Measurements from ENCODE around the gene SMIM29.

SMIM29 gene

GRCh38 chr6:34243131-34243771 lies 5.6 kb downstream of the SMIM29 start:
- peak overlapping the region; percentile 12 for H3K9ac ChIP-seq (ENCODE audit: low read length)
- no peaks in the 10 kb centered on the region for H3K9me3 ChIP-seq (ENCODE audit: control insufficient read depth, low read length)
- no peaks in the 10 kb centered on the region for H3K36me3 ChIP-seq (ENCODE audit: control insufficient read depth, insufficient read depth, low read length)
- H3K4me3 ChIP-seq (ENCODE audit: low read length), result no peak overlapping the region
- H3K4me1 ChIP-seq (ENCODE audit: control insufficient read depth, insufficient read depth, low read length), result peaks cover 34% of the 10 kb centered on the region
- no peaks in the 10 kb centered on the region for H3K27me3 ChIP-seq (ENCODE audit: control insufficient read depth, insufficient read depth, low read length)

- Histone ChIP-seq H3K9ac (ENCODE audit: low read length) (no peak overlapping the region), H3K27me3 (ENCODE audit: control insufficient read depth, insufficient read depth, low read length) (no peaks in the 10 kb centered on the region), H3K36me3 (ENCODE audit: control insufficient read depth, insufficient read depth, low read length) (no peaks in the 10 kb centered on the region), H3K9me3 (ENCODE audit: control insufficient read depth, low read length) (no peaks in the 10 kb centered on the region), H3K4me3 (ENCODE audit: low read length) (no peak overlapping the region), H3K4me1 (ENCODE audit: control insufficient read depth, insufficient read depth, low read length) (peaks cover 29% of the 10 kb centered on the region)
Observed at GRCh38 chr6:34242252-34243130, 6.3 kb downstream of the SMIM29 start.

DNA sequence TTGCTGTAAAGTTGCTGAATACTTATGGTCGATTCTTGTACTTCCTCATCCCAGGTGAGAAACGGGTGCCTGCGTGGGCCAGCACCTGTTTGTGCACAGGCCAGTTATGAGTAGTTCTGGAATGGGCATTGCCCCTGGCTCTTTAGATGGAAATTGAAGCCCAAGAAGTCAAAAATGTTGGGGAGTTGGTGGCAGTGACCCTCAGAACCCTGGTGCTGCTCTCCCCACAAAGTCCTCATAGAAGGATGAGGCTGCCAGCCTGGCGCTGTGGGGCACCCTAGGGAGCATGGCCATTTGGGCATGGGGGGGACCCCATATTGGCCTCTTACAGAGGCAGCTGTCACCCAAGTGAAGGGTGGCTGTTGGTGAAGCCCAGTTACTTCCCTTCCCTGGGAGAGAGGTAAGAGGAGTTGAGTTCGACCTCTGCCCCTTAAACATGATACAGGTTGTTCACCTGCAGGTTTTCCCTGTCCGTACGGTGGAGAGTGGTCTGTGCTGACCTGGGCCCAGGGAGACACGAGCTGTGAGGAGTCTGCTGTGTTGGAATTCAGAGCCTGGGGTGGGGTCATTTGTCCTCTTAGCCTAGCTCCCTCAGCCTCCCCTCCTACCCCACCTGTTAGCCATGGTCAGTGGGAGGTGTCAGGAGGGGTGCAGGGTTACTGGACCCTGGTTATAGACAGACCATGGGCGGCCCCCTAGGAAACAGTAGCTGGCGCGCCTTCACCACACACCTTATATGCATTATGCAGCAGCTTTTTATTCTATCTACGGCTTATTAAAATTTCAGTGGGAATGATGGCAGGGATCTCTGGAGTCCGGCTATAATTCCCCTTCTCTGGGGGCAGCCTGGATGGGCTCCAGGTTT lies 7.2 kb downstream of the SMIM29 start:
- no peaks in the 10 kb centered on the region for H3K9me3 ChIP-seq (ENCODE audit: control insufficient read depth, low read length)
- no peaks in the 10 kb centered on the region for H3K36me3 ChIP-seq (ENCODE audit: control insufficient read depth, insufficient read depth, low read length)
- no peaks in the 10 kb centered on the region for H3K27me3 ChIP-seq (ENCODE audit: control insufficient read depth, insufficient read depth, low read length)
- peaks cover 29% of the 10 kb centered on the region for H3K4me1 ChIP-seq (ENCODE audit: control insufficient read depth, insufficient read depth, low read length)
- no peak overlapping the region for H3K9ac ChIP-seq (ENCODE audit: low read length)
- no peak overlapping the region for H3K4me3 ChIP-seq (ENCODE audit: low read length)

DNA sequence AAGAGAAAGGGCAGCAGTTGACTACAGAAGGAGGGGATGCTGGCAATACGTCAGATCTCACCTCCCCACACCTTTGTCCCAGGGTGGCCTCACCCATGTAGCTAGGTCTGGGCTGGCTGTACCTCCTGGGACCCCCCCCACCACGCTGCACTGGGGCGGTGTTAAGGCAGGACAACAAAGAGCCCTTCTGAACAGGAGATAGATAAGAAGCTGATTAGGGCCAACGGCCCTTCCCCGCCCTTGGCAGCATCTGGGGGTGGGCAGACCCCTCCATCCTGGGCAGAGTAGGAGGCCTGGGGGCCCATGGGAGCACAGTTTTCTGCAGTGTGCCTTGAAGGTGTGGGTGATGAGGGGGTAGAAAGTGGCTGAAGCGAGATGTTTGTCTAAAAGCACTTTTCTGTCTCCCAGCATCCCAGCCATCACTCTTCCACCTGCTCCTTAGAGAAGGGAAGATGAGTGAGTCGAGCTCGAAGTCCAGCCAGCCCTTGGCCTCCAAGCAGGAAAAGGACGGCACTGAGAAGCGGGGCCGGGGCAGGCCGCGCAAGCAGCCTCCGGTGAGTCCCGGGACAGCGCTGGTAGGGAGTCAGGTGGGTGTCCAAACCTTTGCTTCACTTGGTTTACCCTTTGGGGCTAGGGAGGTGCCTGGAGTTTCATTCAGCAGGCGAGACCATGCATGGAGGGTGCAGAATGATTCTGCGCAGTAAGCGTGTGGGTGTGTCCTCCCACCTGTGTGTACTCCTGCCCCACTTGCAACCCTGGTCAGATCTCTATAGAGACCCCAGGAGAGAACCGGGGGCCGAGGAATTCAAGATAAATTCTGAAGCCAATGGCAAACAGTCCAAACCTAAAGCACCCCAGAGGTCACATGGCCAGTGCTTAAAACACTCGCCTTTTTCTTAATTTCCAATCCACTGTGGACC lies 8.2 kb downstream of the SMIM29 start:
- Histone ChIP-seq H3K36me3 (ENCODE audit: control insufficient read depth, insufficient read depth, low read length) (no peaks in the 10 kb centered on the region), H3K27me3 (ENCODE audit: control insufficient read depth, insufficient read depth, low read length) (no peaks in the 10 kb centered on the region), H3K9me3 (ENCODE audit: control insufficient read depth, low read length) (no peaks in the 10 kb centered on the region), H3K9ac (ENCODE audit: low read length) (peak overlapping the region; percentile 29), H3K4me3 (ENCODE audit: low read length) (no peak overlapping the region), H3K4me1 (ENCODE audit: control insufficient read depth, insufficient read depth, low read length) (peaks cover 38% of the 10 kb centered on the region)

DNA sequence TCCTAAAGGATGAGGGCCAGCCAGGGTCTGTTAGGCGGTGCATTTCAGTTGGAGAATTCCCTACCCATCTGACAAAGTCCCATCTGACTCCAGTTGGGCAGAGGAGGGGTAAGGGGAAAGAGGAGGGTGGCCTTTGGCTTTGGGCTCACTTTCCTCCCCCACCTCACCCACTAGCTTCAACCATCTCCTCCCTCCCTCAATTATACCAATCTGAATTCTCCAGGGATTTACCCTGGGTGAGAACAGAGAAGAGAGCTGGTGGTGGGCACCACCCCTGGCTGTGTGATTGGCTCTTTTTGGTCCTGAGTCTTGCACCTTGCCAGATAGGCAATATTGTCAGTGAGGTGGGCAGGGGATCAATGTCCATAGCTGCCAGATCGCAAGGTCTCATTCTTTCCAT lies 8.9 kb downstream of the SMIM29 start:
- peaks cover 38% of the 10 kb centered on the region for H3K4me1 ChIP-seq (ENCODE audit: control insufficient read depth, insufficient read depth, low read length)
- H3K4me3 ChIP-seq (ENCODE audit: low read length), result no peak overlapping the region
- H3K27me3 ChIP-seq (ENCODE audit: control insufficient read depth, insufficient read depth, low read length), result no peaks in the 10 kb centered on the region
- H3K9me3 ChIP-seq (ENCODE audit: control insufficient read depth, low read length), result no peaks in the 10 kb centered on the region
- H3K36me3 ChIP-seq (ENCODE audit: control insufficient read depth, insufficient read depth, low read length), result no peaks in the 10 kb centered on the region
- peak overlapping the region; percentile 29 for H3K9ac ChIP-seq (ENCODE audit: low read length)

- H3K9ac ChIP-seq (ENCODE audit: low read length), result peak overlapping the region; percentile 29
- H3K4me3 ChIP-seq (ENCODE audit: low read length), result no peak overlapping the region
- peaks cover 35% of the 10 kb centered on the region for H3K4me1 ChIP-seq (ENCODE audit: control insufficient read depth, insufficient read depth, low read length)
- H3K9me3 ChIP-seq (ENCODE audit: control insufficient read depth, low read length), result no peaks in the 10 kb centered on the region
- H3K36me3 ChIP-seq (ENCODE audit: control insufficient read depth, insufficient read depth, low read length), result no peaks in the 10 kb centered on the region
- no peaks in the 10 kb centered on the region for H3K27me3 ChIP-seq (ENCODE audit: control insufficient read depth, insufficient read depth, low read length)
Observed at GRCh38 chr6:34239500-34239825, 9.3 kb downstream of the SMIM29 start.

DNA sequence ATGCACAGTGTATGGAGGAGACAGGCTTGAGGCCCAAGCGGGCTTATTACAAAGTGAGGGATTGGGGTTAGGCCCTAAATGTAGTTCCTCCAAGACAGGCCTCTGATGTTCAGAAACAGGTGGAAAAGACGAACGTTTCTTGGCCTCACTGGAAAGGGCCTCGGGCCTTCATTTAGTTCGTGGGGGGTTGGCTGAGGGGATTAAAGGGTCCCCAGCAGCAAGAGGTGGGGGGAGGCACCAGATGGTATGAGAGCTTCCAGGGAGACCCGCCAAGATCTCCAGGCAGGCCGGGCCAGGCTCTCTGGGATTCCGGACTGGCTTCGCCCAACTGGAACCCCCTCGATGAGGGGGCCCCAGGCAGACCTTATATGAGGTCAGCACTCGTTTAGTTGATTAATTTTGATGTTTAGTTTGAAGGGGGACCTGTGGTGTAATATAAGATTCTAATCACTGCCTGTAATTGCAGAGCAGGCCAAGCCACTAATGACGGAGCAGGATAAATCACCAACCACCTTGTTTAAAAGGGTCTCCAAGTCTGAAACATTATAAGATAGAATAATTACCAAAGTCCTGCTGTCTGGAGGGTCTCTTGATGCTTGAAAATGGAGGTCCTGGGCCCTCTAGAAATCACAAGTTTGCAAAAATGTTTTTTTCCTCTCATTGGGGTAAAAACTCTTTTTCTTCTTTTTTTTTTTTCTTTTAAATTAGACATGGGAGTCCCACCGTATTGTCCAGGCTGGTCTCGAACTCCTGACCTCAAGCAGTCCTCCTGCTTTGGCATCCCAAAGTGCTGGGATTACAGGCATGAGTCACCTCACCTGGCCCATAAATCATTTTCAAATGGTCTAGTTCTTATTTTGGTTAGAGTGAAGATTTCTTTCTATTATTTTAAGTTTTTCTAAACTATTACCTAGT lies 10.0 kb downstream of the SMIM29 start:
- no peaks in the 10 kb centered on the region for H3K36me3 ChIP-seq (ENCODE audit: control insufficient read depth, insufficient read depth, low read length)
- peaks cover 29% of the 10 kb centered on the region for H3K4me1 ChIP-seq (ENCODE audit: control insufficient read depth, insufficient read depth, low read length)
- H3K9ac ChIP-seq (ENCODE audit: low read length), result peak overlapping the region; percentile 76
- H3K4me3 ChIP-seq (ENCODE audit: low read length), result peak overlapping the region; percentile 50
- no peaks in the 10 kb centered on the region for H3K27me3 ChIP-seq (ENCODE audit: control insufficient read depth, insufficient read depth, low read length)
- no peaks in the 10 kb centered on the region for H3K9me3 ChIP-seq (ENCODE audit: control insufficient read depth, low read length)

GRCh38 chr6:34237722-34238584 lies 10.9 kb downstream of the SMIM29 start:
- no peaks in the 10 kb centered on the region for H3K9me3 ChIP-seq (ENCODE audit: control insufficient read depth, low read length)
- peak overlapping the region; percentile 76 for H3K9ac ChIP-seq (ENCODE audit: low read length)

DNA sequence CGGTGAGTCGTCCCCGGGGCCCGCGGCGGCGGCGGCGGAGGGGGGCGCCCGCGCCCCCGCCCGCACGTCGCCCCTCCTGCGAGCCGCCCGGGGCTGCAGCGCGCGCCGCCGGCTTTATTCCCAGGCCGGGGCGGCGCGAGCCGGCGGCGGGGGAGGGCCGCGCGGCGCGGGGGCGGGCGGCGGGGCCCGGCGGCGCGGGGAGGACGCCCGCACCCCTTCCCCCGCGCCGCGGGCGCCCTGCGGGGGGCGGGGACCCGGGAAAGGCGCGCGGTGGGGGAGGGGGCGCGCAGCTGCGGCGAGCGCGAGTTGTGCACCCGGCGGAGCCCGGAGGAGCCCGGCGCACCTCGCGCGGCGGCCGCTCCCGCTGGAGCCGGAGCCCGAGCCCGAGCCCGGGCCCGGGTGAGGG lies 11.5 kb downstream of the SMIM29 start:
- H3K4me1 ChIP-seq (ENCODE audit: control insufficient read depth, insufficient read depth, low read length), result peaks cover 26% of the 10 kb centered on the region
- no peaks in the 10 kb centered on the region for H3K36me3 ChIP-seq (ENCODE audit: control insufficient read depth, insufficient read depth, low read length)
- H3K4me3 ChIP-seq (ENCODE audit: low read length), result peak overlapping the region; percentile 50
- no peaks in the 10 kb centered on the region for H3K9me3 ChIP-seq (ENCODE audit: control insufficient read depth, low read length)
- no peaks in the 10 kb centered on the region for H3K27me3 ChIP-seq (ENCODE audit: control insufficient read depth, insufficient read depth, low read length)
- peak overlapping the region; percentile 76 for H3K9ac ChIP-seq (ENCODE audit: low read length)

More at GRCh38 chr6:34237722-34238584, 10.9 kb downstream of the SMIM29 start:
- peak overlapping the region; percentile 50 for H3K4me3 ChIP-seq (ENCODE audit: low read length)
- peaks cover 26% of the 10 kb centered on the region for H3K4me1 ChIP-seq (ENCODE audit: control insufficient read depth, insufficient read depth, low read length)
- H3K27me3 ChIP-seq (ENCODE audit: control insufficient read depth, insufficient read depth, low read length), result no peaks in the 10 kb centered on the region
- no peaks in the 10 kb centered on the region for H3K36me3 ChIP-seq (ENCODE audit: control insufficient read depth, insufficient read depth, low read length)
